Measurements from ENCODE around the gene KCNK13.
"Not testable (repeated sequence)": the region's sequence is repeated elsewhere in the genome, so short reads cannot be mapped to it uniquely, and the experiment has no call there.

The KCNK13 gene

DNA sequence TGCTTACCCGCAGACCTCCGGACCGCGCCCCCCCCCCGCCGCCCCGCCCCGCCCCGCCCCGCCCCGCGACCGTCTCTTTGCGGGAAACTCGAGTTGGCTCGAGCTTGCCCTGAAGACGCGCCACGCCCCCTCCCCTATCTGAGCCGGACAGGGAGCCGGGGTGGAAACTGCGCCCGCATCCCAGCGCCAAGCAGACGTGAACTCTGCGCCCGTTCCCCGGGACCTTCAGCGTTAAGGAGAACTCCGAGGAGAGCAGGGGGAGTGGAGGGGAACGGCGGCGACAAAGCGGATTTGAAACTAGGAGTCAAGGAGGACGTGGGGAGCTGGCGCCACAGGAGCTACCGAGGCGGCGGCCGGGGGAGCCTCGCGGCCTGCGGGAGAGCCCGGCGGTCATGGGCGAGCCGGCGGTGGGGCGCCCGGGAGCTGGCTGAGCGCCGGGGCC lies at the start of gene KCNK13:
KCNK13 (plus strand) TSS at position 310 of the 442 bp plus-strand sequence. CDS start 212 bp downstream, outside the sequence.
- DNase-seq = no peak

DNA sequence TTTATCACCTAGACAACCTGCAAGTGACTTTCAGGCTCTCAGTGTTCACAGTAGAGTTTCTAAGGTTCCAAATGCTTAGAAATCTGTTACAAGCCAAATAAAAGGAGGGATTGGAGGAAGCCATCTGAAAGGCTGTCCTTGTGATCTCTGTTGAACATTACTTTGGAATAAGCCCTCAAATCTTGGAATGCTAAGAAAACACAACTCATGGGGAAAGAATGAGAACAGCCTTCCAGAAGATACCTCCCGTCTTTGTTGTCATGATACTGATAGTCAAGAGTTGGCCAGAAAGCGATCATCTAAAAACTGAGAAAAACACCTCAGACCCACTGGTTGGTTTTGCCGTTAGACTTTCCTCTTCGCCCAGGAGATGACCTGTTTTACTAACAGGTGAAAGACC lies 44.4 kb upstream of the KCNK13 start:
- no peak for DNase-seq

DNA sequence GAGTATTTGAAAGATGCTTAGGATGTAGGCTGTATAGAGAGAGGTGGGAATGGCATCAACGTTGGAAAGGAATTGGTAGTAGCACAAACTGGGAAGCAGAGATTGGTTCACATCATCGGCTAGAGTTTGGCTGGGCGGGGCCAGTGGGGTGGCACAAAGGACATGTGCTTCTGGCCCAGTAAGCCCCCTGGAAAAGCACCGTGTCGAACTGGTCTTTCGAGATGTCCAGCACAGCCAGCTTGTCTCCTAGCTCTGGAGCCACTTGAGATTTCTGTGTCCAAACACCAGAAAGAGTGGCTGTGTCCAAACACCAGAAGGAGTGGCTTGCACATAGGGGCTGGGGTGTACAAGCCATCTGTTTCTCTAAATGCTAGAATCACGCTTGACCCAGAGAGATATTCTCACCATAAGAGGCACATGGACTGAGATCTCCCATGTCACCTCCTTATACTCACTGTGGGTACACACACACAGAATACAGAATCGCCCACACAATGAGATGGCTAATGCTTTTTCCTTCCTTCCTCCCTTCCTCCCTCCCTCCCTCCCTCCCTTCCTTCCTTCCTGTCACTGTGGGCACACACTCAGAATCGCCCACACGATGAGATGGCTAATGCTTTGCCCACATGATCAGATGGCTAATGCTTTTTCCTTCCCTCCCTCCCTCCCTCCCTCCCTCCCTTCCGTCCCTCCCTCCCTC lies 41.8 kb upstream of the KCNK13 start:
- DNase-seq = no peak

DNA sequence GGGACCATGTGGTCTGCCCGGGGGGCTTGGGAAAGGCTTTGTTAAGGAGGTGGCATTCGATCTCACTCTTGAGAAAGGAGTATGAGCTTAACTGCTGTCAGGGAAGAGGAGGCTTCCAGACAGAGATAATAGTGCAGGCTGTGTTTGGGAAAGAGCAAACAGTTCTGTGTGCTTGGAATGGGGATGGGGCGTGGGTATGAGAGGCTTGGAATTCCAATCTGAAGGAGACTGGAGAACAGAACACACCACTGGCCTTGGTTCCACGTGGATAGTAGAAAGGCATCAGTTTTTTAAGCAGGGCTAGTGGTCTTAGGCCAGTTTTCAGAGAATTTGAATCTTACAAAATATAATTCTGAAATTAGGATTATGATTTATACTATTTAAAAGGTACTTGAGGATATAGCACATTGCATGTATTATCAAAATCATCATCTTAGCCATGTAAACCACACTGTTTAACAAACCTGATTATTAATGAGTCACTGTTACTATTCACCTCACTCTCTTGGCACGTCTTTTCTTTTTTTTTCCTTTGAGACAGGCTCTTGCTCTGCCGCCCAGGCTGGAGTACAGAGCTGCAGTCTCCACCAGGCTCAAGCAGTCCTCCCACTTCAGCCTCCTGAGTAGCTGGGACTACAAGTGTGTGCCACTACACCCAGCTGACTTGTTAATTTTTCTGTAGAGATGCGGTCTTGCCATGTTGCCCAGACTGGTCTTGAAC lies 38.5 kb upstream of the KCNK13 start:
- DNase-seq = no peak

DNA sequence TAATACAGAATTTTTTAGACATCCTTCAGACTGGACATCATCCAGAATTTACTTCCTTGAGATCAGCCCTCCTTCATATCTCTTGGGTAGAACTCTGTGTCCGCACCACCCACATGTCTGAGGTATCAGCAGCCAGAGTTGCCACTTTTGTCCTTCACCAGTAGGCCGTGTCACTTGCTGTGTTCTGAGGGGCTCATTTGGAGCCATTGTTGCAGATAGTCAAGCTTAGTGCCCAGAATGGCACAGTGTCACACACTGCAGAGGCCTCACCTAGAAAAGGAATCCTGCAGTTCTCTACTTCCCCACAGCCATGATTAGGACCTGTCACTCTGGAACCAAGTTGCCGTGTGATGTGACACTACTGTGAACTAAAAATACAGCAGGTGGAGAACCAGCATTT lies 36.9 kb upstream of the KCNK13 start:
- DNase-seq = no peak

DNA sequence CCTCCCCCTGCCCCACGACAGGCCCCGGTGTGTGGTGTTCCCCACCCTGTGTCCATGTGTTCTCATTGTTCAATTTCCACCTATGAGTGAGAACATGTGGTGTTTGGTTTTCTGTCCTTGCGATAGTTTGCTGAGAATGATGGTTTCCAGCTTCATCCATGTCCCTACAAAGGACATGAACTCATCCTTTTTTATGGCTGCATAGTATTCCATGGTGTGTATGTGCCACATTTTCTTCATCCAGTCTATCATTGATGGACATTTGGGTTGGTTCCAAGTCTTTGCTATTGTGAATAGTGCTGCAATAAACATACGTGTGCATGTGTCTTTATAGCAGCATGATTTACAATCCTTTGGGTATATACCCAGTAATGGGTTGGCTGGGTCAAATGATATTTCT lies 35.2 kb upstream of the KCNK13 start:
- not testable (repeated sequence) for DNase-seq

DNA sequence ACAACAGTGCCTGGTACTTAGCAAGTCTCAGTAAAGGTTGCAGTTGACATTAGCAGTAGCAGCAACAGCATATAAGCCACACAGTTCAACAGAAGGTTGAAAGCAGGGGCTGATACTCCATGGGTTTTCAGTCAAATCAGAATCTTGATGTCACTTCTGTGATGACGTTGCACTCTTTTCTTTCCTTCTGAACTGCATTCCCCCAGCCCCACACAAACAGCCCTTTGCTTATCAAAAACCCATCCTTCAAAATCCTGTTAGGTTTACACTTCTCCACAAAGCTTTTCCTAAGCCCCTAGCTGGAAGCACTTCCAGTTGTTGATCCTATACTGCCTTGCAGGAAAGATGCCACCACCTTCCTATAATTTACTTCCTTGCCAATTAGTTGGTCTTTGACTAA lies 34.0 kb upstream of the KCNK13 start:
- no peak for DNase-seq

DNA sequence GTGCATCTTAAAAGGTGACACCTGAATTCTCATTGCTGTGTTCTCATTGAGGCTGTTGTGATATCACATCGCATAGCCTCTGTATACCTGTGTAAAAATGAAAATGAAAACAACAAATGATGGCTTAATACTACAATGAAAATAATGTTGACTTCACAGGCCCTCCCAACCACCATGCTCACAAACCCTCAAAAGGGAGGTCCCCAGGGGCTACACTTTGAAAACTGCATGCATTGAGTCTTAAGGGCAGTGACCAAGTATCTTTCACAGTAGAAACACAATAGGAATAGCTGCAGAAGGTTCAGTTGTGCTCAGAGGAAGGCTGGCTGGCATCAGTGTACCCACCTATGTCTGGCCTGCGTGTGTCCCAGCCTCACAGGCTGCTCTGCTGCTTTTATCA lies 27.6 kb upstream of the KCNK13 start:
- no peak for DNase-seq

DNA sequence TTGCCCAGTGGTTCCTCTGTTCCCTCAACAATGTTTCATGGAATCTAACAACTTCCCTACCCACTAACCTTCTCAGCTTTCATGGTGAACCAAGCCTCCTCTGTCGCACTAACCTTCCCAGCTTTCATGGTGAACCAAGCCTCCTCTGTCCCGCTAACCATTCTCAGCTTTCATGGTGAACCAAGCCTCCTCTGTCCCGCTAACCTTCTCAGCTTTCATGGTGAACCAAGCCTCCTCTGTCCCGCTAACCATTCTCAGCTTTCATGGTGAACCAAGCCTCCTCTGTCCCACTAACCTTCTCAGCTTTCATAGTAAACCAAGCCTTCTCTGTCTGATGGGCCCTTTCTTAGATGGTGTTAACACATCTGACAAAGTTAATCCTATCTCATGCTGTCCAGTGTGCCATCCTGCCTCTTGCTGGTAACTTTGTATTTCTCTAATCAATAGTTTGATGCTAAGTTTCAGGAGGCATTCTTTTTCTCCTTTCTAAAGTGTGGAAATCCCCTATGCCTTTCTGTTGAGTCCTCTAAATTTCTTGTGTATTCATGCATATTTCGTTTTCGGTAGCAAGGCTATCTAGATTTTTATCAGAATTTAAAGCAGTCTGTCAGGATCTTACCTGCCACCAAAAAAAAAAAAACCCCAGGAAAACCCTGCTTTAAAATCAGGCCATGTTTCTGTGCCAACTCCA lies 26.8 kb upstream of the KCNK13 start:
- DNase-seq = no peak

DNA sequence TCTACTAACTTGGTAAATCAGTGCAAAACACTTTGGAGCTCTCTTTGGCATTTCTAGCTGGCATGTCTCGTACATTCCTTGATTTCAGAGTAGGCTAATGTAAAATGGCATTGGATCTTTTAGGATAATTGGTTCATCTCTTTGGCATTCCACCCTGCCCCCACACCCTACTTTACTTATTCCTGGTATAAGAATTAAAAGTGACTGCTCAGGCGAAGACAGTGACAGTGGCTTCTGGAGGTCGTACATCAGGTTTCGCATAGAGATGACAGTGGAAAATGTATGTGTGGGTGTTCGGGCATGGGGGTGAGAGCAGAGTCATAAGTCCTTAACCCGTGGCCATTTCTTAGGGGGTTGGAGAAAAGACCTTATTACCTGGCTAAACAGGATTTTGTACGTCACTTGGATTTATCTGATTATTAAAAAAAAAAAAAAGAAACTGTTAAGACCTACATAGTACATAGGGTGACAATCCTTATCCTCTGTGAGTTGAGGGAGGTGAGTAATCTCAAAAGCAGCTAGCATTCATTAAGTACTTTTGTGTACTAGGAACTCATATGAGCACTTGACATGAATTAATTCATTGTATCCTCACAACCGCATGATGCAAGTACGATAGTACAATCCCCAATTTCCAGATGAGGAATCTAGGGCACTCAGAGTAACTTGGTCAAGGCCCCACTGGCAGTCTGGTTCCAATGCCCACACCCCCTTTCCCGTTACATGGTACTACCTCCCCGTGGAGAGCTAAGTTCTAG lies 22.4 kb upstream of the KCNK13 start:
- DNase-seq = no peak

DNA sequence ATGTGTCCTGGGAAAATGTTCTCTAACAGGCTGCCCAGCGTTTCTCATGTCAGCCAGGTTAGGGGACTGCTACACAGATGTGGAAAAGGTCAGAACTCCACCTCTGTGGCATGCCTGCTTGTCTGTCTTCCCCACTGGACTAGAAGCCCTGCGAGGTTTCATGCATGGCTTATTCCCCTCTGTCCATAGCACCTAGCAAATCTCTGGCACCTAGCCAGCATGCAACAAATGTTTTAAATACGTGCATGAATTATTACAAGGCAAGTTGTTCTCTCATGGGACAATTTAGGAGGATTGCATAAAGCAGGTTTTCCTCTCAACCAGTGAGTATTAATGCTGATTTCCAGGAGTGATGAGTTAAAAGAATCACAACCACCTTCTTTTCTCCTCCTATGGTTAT lies 21.4 kb upstream of the KCNK13 start:
- DNase-seq = no peak

DNA sequence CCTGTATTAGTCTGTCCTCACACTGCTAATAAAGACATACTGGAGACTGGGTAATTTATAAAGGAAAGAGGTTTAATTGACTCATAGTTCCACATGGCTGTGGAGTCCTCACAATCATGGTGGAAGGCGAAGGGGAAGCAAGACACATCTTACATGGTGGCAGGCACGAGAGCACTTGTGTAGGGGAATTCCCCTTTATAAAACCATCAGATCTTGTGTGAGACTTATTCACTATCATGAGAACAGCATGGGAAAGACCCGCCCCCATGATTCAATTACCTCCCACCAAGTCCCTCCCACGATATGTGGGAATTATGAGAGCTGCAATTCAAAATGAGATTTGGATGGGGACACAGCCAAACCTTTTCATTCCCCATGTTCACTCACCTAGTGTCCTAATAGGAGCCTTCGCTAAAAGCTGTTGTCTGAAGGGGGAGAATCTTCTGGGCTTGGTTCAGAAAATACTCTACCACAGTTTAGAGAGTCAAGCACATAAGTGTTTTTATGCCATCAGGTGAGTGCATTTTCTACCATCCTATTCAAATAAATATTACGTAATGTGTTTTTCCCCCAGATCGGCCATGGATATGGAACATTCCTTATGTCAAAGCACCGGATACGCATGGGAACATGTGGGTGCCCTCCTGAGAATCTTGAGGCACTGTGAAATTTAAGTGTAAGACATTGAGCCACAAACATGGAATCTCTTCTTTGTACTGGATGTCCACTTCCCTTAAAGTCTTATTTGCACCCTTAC lies 19.1 kb upstream of the KCNK13 start:
- no peak for DNase-seq

DNA sequence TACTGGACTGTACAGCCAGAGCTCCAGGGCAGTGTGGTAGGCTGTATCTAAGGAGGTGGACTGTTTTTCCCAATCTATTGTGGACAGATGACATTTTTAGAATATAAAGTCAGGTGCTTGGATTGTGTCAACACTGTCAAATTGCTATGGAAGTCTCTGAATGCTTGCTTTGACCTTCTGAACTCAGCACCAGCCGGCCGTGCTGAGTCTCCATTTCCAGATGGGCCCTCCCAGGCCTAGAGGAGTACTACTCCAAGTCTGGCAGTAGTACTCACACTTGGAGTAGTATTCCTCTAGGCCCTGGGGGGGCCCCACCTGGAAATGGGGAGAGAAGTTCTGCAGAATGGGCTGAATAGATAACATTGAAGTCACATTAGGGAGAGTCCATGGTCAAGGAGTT lies 16.2 kb upstream of the KCNK13 start:
- DNase-seq = no peak

DNA sequence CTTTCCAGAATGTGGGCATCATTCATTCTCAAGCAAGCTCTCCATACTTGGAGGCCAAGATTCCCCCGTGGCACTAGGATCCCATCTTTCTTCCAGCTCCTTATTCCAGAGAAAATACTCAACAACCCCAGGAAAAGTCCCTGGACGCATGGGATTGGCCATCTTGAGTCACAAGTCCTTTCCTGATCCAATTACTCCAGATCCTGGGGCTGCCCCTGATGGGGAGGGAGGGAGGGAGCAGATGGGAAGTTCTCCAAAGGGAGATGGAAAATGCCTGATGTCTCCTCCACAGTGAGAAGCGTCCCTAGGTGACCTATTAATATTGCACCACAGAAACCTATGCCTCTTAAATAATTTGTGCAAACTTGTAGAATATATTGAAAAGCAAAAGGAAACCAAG lies 12.4 kb upstream of the KCNK13 start:
- DNase-seq = no peak

DNA sequence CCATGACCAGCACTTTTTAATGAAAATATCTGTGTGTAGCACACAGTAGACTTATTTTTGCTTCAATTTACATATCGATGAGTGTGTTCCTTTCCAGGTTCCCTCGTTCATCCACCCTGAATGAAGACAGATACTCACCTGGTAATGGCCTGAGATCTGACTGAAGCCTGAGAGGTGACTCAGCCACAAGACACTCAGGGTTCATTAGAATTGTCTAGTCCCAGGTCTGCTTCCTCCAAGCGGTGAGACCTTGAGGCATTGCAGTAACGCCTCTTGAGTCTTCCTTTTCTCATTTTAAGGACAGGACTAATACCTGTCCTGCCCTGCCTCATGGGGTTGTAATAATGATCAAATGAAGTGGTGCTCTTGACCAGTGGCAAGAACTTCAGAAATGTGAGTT lies 11.5 kb upstream of the KCNK13 start:
- no peak for DNase-seq

DNA sequence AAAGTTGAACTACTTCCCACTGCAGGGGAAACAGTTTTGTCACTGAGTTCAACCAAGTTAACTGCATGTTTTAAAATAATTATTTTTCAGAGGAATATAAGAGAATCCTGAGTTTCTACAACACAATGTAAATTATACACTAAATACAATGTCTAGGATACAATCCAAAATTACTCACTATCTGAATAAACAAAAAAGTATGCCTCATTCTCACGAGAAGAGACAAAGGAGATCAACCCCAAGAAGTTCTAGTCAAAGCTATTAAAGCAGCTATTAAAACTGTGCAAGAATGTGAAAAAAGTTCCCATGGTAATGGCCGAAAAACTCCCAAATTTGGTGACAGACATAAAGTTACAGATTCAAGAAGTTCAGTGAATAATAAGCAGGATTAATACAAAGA lies 8.8 kb upstream of the KCNK13 start:
- DNase-seq = no peak

DNA sequence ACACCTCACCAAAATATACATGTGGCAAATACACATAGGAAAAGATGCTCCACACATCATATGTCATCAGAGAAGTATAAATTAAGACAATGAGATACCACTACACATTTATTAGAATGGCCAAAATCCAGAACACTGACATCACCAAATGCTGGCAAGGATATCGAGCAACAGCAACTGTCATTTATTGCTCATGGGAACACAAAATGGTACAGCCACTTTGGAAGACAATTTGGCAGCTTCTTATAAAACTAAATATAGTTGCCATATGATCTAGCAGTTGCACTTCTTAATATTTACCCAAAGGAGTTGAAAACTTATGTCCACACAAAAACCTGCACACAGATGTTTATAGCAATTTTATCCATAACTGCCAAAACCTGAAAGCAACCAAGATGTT lies 7.0 kb upstream of the KCNK13 start:
- DNase-seq = no peak

DNA sequence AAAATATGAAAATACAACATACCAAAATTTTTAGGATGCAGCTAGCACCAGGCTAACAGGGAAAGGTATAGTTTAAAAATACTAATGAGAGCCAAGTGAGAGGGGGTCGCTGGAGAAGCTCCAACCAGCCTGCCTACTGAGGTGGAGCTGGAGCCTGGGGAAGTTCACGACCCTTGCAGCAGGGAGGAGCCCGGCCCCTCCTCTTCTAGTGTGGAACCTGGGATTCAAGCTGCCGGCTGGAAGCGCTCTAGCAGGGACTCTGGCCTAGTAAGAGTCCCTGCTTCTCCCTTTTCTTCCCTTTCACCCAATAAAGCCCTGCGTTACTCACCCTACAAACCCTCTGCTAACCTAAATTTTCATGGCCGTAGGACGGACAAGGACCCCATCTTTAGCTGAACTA lies 5.0 kb upstream of the KCNK13 start:
- DNase-seq = no peak

DNA sequence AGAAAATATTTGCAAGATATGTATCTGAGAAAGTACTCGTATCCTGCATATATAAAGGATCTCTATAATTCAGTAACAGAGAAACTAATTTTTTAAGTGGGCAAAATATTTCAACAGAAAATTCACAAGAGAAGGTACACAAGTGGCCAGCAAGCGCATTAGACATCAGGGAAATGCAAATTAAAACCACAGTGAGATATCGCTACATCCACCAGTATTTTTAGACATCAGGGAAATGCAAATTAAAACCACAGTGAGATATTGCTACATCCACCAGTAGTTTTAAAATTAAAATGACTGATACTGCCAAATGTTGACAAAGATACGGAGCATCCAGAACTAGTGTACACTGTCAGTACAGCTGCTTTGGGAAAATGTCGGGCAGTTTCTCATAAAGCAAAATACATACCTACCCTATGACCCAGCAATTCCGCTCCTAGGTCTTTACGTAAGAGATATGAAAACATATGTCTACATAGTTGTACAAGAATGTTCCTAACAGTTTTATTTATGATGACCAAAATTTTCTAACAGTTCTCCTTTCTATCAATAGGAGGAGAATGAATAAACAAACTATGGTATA lies 2.8 kb upstream of the KCNK13 start:
- no peak for DNase-seq

DNA sequence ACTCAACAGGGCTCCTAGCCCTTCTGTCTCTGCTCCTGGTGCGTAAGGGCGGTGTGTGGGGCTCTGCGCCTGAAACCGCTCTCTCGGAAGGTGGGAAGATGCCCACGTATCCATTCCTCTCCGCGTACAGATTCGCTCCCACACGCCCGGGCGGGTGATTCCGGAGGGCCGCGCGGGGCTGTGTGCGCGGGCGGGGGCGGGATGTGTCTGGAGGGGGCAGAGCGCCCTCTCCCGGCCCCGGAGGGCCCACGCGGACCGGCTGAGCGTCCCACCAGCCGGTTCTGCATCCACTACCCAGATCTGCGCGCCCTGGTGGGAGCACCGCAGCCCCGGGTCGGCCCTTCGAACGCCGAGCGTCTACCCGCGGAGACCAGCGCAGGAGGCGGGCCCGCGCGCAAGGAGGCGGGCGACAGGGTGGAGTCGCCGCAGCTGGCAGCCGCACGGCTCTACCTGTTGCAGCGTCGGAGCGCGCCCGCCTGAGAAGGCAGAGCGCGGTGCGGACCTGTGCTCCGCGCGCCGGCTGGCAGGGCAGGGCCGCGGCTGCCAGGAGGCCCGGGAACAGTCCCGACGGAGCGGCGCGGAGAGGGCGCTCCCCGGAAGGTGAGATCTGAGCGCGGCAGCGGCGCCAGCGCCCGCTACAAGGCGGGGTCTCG lies 1.4 kb upstream of the KCNK13 start:
- peak; percentile 45 for DNase-seq

DNA sequence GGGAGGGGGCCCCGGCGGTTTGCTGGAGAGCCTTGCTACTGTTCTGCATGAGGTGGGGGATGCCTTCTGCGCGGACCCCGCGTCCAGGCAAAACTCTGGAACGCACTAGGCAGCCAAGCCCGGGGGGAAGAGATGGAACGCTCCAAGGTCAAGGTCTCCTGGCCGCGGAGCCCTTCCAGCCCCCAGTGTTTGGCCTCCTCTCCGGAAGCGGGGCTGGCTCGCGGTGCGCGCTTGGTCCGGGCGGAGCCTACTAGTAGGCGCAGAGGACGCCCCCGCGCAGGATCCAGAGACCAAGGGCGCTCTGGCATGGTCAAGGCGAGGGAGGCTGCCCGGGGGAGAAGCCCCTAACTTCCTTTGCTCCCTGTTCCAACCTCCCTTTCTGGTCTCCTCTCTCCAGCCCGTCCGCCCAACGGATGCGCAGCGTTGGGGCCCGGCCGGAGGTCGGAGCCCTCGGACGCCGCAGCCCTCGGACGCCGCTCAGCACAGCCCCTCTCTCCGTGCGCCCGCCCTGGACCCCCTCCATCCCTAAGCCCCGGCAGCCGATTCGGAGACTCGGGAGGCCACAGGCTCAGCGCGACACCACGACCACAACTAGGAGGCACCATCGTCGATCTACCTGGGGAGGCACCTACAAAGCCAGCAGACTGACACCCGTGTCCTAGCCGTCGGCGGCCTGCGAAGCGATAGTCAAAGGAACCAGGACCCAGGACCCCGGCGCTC lies 669 bp upstream of the KCNK13 start:
- no peak for DNase-seq

All from DMS79 (cell line).